ENCODE data around the gene SRP9.

DNA sequence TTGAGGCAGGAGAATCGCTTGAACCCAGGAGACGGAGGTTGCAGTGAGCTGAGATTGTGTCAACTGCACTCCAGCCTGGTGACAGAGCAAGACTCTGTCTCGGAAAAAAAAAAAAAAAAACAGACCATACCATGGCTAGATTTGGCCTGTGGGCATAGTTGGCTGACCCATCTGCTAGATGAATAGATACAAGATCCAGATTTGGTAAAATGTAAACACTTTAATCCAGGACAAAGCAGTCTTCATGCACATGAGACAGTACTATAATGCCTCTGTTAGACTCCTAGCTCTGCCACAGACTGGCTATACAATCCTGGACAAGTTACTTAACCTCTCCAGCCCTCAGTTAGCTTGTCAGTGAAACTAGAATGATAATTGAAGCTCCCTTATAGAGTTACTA is 27.9 kb upstream of the SRP9 start:
- TF ChIP-seq POLR2A (IDR thresholded peaks at IDR 0.05; ENCODE audit: low read depth, low read length) (no peak), POLR2AphosphoS5 (IDR thresholded peaks at IDR 0.05; ENCODE audit: low read depth, low read length) (no peak), SPI1 (IDR thresholded peaks at IDR 0.05; ENCODE audit: low read depth, low read length) (no peak), POU2F2 (IDR thresholded peaks at IDR 0.05; ENCODE audit: low read depth, low read length) (no peak), TAF1 (IDR thresholded peaks at IDR 0.05; ENCODE audit: low read depth, low read length) (no peak), PAX5 (IDR thresholded peaks at IDR 0.05; ENCODE audit: insufficient read depth, low read length, severe bottlenecking) (no peak)

Data from GM12891 (cell line).